ENCODE measurements around the gene CCNY. TPM values are rescaled to one million over a fixed set of nuclear protein-coding genes. Genes with fewer than 3 reads are reported as not detected.
"Not testable (repeated sequence)": the region's sequence is repeated elsewhere in the genome, so short reads cannot be mapped to it uniquely, and the experiment has no call there.

The CCNY gene
- total RNA-seq, 4 donors from 2014 or later = 21.7 to 27.7 (median 24.8) TPM

DNA sequence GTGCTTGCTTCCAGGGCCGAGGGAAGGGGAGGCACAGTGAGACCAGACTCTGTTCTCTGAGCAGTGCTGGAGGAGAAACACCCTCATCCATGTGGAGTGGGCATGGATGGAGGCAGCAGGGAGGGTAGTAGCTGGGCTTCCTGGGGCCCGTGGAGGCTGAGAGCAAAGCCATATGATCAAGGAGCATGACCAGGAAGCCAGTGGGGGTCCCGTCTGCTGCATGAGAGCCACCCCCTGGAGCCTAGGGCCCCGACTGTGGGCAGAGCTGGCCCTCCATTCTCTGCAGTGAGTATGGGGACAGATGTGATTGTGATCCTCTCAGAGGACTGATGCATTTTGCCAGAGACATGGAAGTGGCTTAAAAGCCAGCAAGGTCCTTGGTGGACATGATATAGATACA lies 61.6 kb downstream of the CCNY start:
- H3K9me3 ChIP-seq = no peaks in the 10 kb centered on the region
- no peaks in the 10 kb centered on the region for H3K27me3 ChIP-seq
- no peak overlapping the region for H3K4me3 ChIP-seq
- no peaks in the 10 kb centered on the region for H3K36me3 ChIP-seq
- TF ChIP-seq, protein P1, sequence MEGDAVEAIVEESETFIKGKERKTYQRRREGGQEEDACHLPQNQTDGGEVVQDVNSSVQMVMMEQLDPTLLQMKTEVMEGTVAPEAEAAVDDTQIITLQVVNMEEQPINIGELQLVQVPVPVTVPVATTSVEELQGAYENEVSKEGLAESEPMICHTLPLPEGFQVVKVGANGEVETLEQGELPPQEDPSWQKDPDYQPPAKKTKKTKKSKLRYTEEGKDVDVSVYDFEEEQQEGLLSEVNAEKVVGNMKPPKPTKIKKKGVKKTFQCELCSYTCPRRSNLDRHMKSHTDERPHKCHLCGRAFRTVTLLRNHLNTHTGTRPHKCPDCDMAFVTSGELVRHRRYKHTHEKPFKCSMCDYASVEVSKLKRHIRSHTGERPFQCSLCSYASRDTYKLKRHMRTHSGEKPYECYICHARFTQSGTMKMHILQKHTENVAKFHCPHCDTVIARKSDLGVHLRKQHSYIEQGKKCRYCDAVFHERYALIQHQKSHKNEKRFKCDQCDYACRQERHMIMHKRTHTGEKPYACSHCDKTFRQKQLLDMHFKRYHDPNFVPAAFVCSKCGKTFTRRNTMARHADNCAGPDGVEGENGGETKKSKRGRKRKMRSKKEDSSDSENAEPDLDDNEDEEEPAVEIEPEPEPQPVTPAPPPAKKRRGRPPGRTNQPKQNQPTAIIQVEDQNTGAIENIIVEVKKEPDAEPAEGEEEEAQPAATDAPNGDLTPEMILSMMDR (IDR thresholded peaks at IDR 0.05) = no peak
- no peak for TF ChIP-seq POLR2A (IDR thresholded peaks at IDR 0.05)
- no peak overlapping the region for H3K27ac ChIP-seq
- DNase-seq = no peak
- peaks cover 0 to 9% (median 2%) of the 10 kb centered on the region in 4 donors for H3K4me1 ChIP-seq

DNA sequence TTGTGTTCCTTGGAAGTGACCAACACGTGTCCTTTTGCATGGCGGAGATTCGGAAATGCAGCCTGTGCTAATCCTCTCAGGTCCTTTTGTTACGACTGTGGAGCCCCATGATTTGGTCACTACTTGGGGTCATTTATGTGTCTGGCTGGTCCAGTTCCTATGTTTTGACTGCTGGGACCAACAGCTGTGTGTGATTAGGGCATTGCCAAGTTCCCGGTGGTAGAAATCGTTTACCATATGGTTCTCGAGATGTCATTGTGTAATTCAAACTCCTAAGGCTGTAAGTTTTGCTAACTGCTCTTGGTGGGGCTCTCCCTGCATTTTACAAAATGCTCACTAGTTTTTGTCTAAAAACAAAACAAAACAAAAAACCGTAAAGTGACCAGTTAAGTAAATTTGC lies 62.0 kb downstream of the CCNY start:
- no peak overlapping the region for H3K27ac ChIP-seq
- H3K36me3 ChIP-seq = no peaks in the 10 kb centered on the region
- H3K9me3 ChIP-seq = peaks cover 0 to 4% (median 0%) of the 10 kb centered on the region in 4 donors
- no peak for DNase-seq
- no peaks in the 10 kb centered on the region for H3K27me3 ChIP-seq
- no peak overlapping the region for H3K4me3 ChIP-seq
- no peak for TF ChIP-seq POLR2A (IDR thresholded peaks at IDR 0.05)
- TF ChIP-seq, protein P1 (IDR thresholded peaks at IDR 0.05) = no peak
- peaks cover 0 to 9% (median 2%) of the 10 kb centered on the region in 4 donors for H3K4me1 ChIP-seq

DNA sequence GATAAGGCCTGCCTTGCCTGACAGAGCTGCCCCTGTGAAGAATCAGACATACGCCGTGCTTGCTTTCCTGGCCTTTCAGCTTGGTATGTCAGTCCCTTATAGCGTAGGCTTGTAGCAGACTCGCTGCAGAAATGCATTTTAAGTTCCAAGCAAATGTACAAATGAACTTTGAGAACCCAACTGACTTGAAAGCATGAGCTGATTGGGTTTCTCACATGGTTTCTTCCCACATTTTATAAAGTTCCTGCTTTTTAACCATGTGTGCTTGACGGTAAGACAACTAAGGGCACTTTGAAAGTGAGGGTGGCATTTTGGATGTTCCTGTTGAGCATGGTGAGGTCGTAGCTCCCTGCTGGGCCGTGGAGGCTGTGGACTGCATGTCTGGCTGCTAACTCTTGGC lies 62.6 kb downstream of the CCNY start:
- no peaks in the 10 kb centered on the region for H3K27me3 ChIP-seq
- H3K9me3 ChIP-seq = peaks cover 0 to 6% (median 0%) of the 10 kb centered on the region in 4 donors
- peaks cover 0 to 14% (median 2%) of the 10 kb centered on the region in 4 donors for H3K4me1 ChIP-seq
- no peak overlapping the region for H3K27ac ChIP-seq
- no peak for DNase-seq
- H3K36me3 ChIP-seq = no peaks in the 10 kb centered on the region
- H3K4me3 ChIP-seq = no peak overlapping the region
- no peak for TF ChIP-seq POLR2A (IDR thresholded peaks at IDR 0.05)
- TF ChIP-seq, protein P1 (IDR thresholded peaks at IDR 0.05) = no peak

DNA sequence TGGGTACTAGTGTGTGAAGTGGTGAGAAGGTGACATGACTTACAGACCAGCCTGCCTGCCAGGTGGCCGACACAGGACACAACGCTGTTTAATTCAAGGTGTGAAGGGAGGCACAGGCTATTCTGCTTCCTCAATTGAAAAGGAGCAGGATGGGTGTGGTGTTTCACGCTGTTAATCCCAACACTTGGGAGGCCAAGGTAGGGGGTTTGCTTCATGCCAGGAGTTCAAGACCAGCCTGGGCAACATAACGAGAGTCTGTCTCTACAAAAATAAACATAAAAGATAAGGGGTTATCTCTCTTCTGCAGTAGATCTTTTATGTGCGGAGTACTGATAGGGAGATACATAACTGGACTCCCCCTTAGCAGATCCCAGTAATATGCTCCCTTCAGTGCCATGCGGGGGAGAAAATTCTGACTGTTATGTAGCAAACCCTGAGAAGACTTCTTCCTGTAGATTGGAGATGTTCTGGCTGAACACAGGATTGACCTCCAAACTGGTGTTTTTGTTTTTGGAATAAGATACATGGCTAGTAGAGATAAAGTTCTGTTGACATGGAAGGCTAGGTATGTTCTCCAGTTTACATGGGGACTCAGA lies 63.2 kb downstream of the CCNY start:
- no peak overlapping the region for H3K27ac ChIP-seq
- peaks cover 0 to 15% (median 2%) of the 10 kb centered on the region in 4 donors for H3K4me1 ChIP-seq
- no peak overlapping the region for H3K4me3 ChIP-seq
- H3K27me3 ChIP-seq = no peaks in the 10 kb centered on the region
- TF ChIP-seq, protein P1 (IDR thresholded peaks at IDR 0.05) = no peak
- TF ChIP-seq POLR2A (IDR thresholded peaks at IDR 0.05) = no peak
- DNase-seq = no peak
- peaks cover 0 to 6% (median 0%) of the 10 kb centered on the region in 4 donors for H3K9me3 ChIP-seq
- H3K36me3 ChIP-seq = no peaks in the 10 kb centered on the region

DNA sequence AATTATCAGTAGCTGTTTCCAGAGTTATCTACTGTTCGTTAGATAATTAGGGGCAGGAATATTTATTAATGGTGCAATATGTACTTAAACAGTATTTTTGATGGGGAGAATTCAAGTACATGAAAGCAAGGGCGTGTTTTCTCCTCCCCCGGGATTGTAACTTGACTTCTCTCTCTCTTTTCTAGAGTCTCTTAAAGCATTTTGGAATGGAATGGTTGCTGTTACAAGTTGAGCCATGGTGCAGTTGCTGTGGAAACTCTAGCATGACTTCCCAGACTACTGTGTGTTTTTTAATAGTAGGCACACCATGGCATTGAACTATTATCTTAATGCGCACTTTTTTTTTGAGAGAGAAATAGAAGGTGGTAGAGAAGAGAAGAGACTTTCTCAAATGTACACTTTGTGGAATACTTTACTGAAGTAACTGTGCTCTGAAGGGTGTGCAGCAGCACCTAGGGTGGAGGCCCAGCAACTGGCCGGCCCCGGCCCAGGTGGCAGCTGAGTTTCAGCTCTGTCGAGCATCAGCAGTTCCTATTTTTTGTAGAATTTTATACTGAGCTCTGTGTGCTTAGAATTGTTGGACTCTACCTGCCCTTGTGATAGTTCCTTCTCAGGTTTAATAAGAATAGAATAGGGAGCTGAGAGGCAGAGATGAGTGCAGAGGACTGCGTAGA lies 64.4 kb downstream of the CCNY start:
- Histone ChIP-seq H3K4me1 (peaks cover 0 to 15% (median 2%) of the 10 kb centered on the region in 4 donors), H3K27ac (no peak overlapping the region), H3K27me3 (no peaks in the 10 kb centered on the region), H3K4me3 (no peak overlapping the region), H3K9me3 (peaks cover 0 to 6% (median 0%) of the 10 kb centered on the region in 4 donors), H3K36me3 (no peaks in the 10 kb centered on the region)
- TF ChIP-seq, protein P1 (IDR thresholded peaks at IDR 0.05) = no peak
- TF ChIP-seq POLR2A (IDR thresholded peaks at IDR 0.05) = no peak
- DNase-seq = no peak

DNA sequence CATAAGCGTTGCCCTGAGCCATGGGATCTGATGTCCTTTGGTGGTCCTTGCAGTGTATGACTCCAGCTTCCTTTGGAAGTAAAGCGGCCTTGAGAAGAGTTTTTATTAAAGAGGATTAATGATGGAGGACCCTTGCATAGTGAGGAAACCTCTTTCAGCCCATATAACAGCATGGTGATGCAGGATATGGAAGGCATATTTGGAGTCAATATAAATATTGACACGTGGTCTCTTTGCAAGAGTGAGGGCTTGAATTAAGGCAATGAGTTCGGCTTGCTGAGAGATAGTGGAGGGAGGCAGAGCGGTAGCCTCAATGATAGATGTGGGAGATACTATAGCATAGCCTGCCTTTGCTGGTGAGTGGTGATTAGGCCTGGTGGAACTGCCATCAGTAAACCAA lies 67.2 kb downstream of the CCNY start:
- H3K9me3 ChIP-seq, H3K4me3 ChIP-seq, H3K27me3 ChIP-seq, H3K27ac ChIP-seq, H3K36me3 ChIP-seq, DNase-seq: not testable (repeated sequence)
- peaks cover 0 to 15% (median 2%) of the 10 kb centered on the region in 4 donors for H3K4me1 ChIP-seq

DNA sequence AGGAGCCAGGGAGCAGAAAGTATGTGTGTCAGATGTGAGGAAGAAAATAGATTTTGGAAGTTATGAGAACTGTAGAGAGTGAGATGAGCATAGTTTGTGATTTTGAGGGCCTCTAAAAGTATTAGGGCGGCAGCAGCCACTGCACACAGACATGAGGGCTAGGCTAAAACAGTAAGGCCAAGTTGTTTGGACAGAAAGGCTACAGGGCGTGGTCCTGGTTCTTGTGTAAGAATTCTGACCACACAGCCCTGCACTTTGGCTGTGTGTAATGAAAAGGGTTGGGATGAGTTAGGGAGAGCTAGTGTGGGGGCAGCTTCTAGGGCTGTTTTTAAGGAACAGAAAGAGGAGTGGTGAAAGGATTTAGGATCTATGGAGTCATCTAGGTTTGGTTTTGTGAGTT lies 67.8 kb downstream of the CCNY start:
- H3K27me3 ChIP-seq, H3K27ac ChIP-seq, H3K4me3 ChIP-seq, H3K9me3 ChIP-seq, DNase-seq, H3K36me3 ChIP-seq: not testable (repeated sequence)
- peaks cover 0 to 19% (median 2%) of the 10 kb centered on the region in 4 donors for H3K4me1 ChIP-seq

DNA sequence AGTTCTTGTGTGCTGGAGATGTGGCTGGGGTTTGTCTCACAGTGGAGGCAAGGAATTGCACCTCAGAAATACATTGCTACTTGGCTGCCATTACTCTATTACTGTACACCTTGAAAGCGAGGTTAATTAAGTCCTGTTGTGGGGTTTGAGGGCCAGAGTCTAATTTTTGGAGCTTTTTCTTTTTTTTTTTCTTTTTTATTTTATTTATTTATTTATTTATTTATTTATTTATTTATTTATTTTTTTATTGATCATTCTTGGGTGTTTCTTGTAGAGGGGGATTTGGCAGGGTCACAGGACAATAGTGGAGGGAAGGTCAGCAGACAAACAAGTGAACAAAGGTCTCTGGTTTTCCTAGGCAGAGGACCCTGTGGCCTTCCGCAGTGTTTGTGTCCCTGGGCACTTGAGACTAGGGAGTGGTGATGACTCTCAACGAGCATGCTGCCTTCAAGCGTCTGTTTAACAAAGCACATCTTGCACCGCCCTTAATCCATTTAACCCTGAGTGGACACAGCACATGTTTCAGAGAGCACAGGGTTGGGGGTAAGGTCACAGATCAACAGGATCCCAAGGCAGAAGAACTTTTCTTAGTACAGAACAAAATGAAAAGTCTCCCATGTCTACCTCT lies 69.8 kb downstream of the CCNY start:
- DNase-seq, H3K9me3 ChIP-seq, H3K36me3 ChIP-seq, H3K27ac ChIP-seq, H3K27me3 ChIP-seq, H3K4me3 ChIP-seq: not testable (repeated sequence)
- peaks cover 0 to 16% (median 0%) of the 10 kb centered on the region in 4 donors for H3K4me1 ChIP-seq

DNA sequence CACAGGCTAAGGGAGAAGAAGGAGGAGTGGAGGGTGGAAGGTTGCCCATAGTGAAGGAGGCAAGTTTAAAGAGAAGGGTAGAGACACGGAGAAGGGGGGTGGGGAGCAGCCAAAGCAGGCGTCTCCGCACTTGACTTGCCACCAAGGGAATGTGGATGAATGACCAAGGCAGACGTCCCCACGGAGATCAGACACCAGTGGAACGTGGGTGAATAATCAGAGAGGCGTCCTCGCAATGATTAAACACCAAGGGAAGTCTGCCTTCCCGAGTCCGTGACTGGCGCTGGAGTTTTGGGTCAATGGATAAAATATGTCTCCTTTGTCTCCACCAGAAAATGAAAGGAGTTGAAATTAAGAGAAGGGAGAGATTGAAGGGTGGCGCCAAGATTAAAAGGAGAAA lies 71.4 kb downstream of the CCNY start:
- H3K27ac ChIP-seq, DNase-seq, H3K4me3 ChIP-seq, H3K27me3 ChIP-seq, H3K36me3 ChIP-seq, H3K9me3 ChIP-seq: not testable (repeated sequence)
- peaks cover 0 to 16% (median 0%) of the 10 kb centered on the region in 4 donors for H3K4me1 ChIP-seq

Data from Peyer's patch (tissue), 4 donors.